K562 (cell line): Measurements from ENCODE around the gene PDCD6IP. TPM values are rescaled to one million over a fixed set of nuclear protein-coding genes. Genes with fewer than 3 reads are reported as not detected.
A peak's percentile ranks its signal among the peaks of the same experiment; 100 is the strongest.

Source experiments
- ATAC-seq: fragments of 200-7000 bp; cut with Tn5 transposase; 3 replicates; pipeline ENCODE4 v1.9.1; 2020; ENCODE audit warnings: moderate library complexity
- BruUV-seq: library from RNA; stranded (reverse); fragments of 400-500 nt; replicated peaks from 2 replicates; lab custom pipeline; 2021; lab: Mats Ljungman, UMichigan
- CTCF ChIA-PET: fragments of 300-600 bp; formaldehyde crosslinking; extraction: SDS; loops from one replicate; lab custom pipeline; 2021; ENCODE audit warnings: low intra/inter-chr PET ratio; lab: Yijun Ruan, JAX
- POLR2A ChIA-PET: fragments of 300-600, 350-650 bp; sonication (Branson Sonifier 250); formaldehyde crosslinking; extraction: SDS; loops from one replicate; lab custom pipeline; 2021; ENCODE audit warnings: antibody characterized with exemption, inconsistent platforms; lab: Yijun Ruan, JAX
- DNase-seq, 4 experiments: peaks; one replicate each; pipeline versions ENCODE4 v3.0.0 to v3.0.0-alpha.2; 2011 to 2018; ENCODE audit warnings: low spot score in 3 of 4, mixed read lengths in 3 of 4; ENCODE audit errors: extremely low read depth in 1 of 4
- FAIRE-seq: peaks from 2 replicates; lab custom pipeline; 2011; peaks lifted over from hg19 to GRCh38; lab: Jason Lieb, UNC
- H2AFZ ChIP-seq: 2 replicates; pipeline ENCODE4 v1.6.0; 2011; ENCODE audit warnings: low read depth, low read length, control low read depth, inconsistent platforms
- H3K27ac ChIP-seq: fragments of 200-600 bp; 3 replicates; pipeline ENCODE4 v1.8.0; 2011; ENCODE audit warnings: low read depth, mild to moderate bottlenecking, control low read depth, inconsistent platforms, low read length, moderate library complexity, mixed read lengths; ENCODE audit errors: extremely low read depth
- H3K27me3 ChIP-seq, 2 experiments: fragments of 300-600 bp in 1 of 2; 2 replicates in 1 of 2; 3 replicates in 1 of 2; pipeline versions ENCODE4 v1.6.0 to v1.8.0; 2011; ENCODE audit warnings: inconsistent platforms in 2 of 2, low read length in 2 of 2, mild to moderate bottlenecking in 1 of 2, mixed read lengths in 1 of 2, moderate library complexity in 1 of 2; ENCODE audit not compliant: control insufficient read depth in 2 of 2, insufficient read depth in 2 of 2
- H3K36me3 ChIP-seq: fragments of 300-600 bp; 3 replicates; pipeline ENCODE4 v1.8.0; 2011; ENCODE audit warnings: mild to moderate bottlenecking, low read length, inconsistent platforms; ENCODE audit not compliant: control insufficient read depth, insufficient read depth
- H3K4me1 ChIP-seq, 2 experiments: fragments of 200-600 bp in 1 of 2; replicated peaks in 1 of 2; 2 replicates in 1 of 2; 3 replicates in 1 of 2; pipeline versions ENCODE4 v1.5.1 to v1.8.0; 2011; ENCODE audit warnings: inconsistent platforms in 2 of 2, low read length in 2 of 2, mild to moderate bottlenecking in 1 of 2, mixed read lengths in 1 of 2, moderate library complexity in 1 of 2; ENCODE audit not compliant: control insufficient read depth in 2 of 2, insufficient read depth in 2 of 2
- H3K4me2 ChIP-seq: 2 replicates; pipeline ENCODE4 v1.6.1; 2011; ENCODE audit warnings: low read length, control low read depth, inconsistent platforms, mixed read lengths; ENCODE audit not compliant: insufficient read depth
- H3K4me3 ChIP-seq: fragments of 200-600 bp; sonication (generic), shearing (Covaris generic); 2 replicates; pipeline ENCODE4 v1.5.1; 2016; ENCODE audit warnings: control low read depth, inconsistent platforms
- H3K79me2 ChIP-seq: fragments of 200-600 bp; 3 replicates; pipeline ENCODE4 v1.8.0; 2011; ENCODE audit warnings: low read length, inconsistent platforms; ENCODE audit not compliant: control insufficient read depth, insufficient read depth
- H3K9ac ChIP-seq, 2 experiments: 2 replicates each; pipeline versions ENCODE4 v1.6.0 to v1.6.1; 2011; ENCODE audit warnings: low read depth in 2 of 2, low read length in 2 of 2, control low read depth in 1 of 2, inconsistent platforms in 1 of 2, mild to moderate bottlenecking in 1 of 2, mixed read lengths in 1 of 2; ENCODE audit not compliant: insufficient read depth in 1 of 2
- H3K9me1 ChIP-seq: one replicate; pipeline ENCODE4 v1.6.0; 2011; ENCODE audit warnings: inconsistent platforms, mild to moderate bottlenecking, low read length, moderate library complexity; ENCODE audit not compliant: control insufficient read depth, insufficient read depth
- H3K9me3 ChIP-seq: replicated peaks from 2 replicates; pipeline ENCODE4 v1.5.1; 2011; ENCODE audit warnings: low read depth, low read length, inconsistent platforms; ENCODE audit not compliant: control insufficient read depth, insufficient read depth
- H4K20me1 ChIP-seq: replicated peaks from 2 replicates; pipeline ENCODE4 v1.6.1; 2011; ENCODE audit warnings: low read length, inconsistent platforms, mixed read lengths; ENCODE audit not compliant: control insufficient read depth, insufficient read depth
- C11orf30 ChIP-seq: fragments of 450-650 bp; IDR thresholded peaks from 2 replicates; pipeline ENCODE4 v1.6.1; 2016; ENCODE audit warnings: low read depth, mild to moderate bottlenecking
- ZBTB33 ChIP-seq: sonication (generic); formaldehyde crosslinking; IDR thresholded peaks from 2 replicates; pipeline ENCODE4 v1.8.1; 2023; ENCODE audit warnings: mild to moderate bottlenecking, missing genetic modification reagents
- WGBS: fragments of 100-300 bp; shearing (Covaris generic); methylation state at CpG from one replicate; pipeline ENCODE4 v1.1.6; 2016; ENCODE audit warnings: low coverage, mixed read lengths; ENCODE audit not compliant: insufficient coverage; ENCODE audit errors: missing lambda C conversion rate; 5-methylcytosine and 5-hydroxymethylcytosine counted together
- in situ Hi-C: fragments of 300-500 bp; cut with MboI; formaldehyde crosslinking; loops from 4 replicates; pipeline ENCODE4 v1.15.0; 2018; ENCODE audit warnings: inconsistent platforms, mixed read lengths
- intact Hi-C: fragments of 100-400 bp; cut with micrococcal nuclease; formaldehyde crosslinking; loops from 2 replicates; pipeline ENCODE4 v1.14.2; 2022
- polyA plus RNA-seq, 8 experiments: library from polyadenylated mRNA; depleted of rRNA in 4 of 8; stranded (reverse) in 5 of 8; unstranded in 3 of 8; fragments of >200 nt; fragmentation: Nextera tagmentation in 2 of 8; fragmentation: Illumina TruSeq in 1 of 8; extraction: Ambion mirVana in 2 of 8; extraction: Trizol in 1 of 8; gene quantifications; 2 replicates each; pipeline versions ENCODE4 v1.2.1 to v1.2.3, GENCODE V29; 2011 to 2014; ENCODE audit warnings: inconsistent platforms in 1 of 8, missing spikeins in 1 of 8
- total RNA-seq, 7 experiments: library from RNA; depleted of rRNA in 6 of 7; stranded (reverse); fragments of >200 nt in 6 of 7; fragmentation: Illumina TruSeq in 2 of 7; extraction: Trizol in 2 of 7; gene quantifications; 2 replicates each; pipeline versions ENCODE4 v1.2.1 to v1.2.3, GENCODE V29; 2011 to 2021; ENCODE audit warnings: low replicate concordance in 1 of 7

PDCD6IP gene
- total and polyA plus RNA-seq, 9 of the 15 experiments (the other 6 are each of a cell fraction or from before 2014, with no cell fraction given): 40.2 to 302 (median 122) TPM

DNA sequence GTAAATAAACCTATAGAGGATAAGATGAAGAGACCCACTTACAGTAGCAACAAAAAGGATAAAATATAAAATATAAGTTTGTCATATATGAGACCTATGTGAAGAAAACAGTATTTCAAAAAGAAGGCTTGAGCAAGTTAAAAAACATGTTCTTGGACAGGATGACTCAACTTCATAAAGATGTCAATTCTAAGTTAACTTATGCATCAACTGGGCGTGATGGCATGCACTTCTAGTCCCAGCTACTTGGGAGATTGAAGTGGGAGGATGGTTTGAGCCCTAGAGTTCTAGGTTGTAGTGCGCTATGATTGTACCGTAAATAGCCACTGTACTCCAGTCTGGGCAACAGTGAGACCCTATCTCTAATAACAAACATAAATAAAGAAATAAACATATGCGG lies 59.7 kb downstream of the PDCD6IP start:
- 95% methylated on average over 4 of the region's 4 CpGs for WGBS
- Histone ChIP-seq H3K4me2 (no peak overlapping the region), H3K4me3 (no peak overlapping the region), H3K36me3 (peaks cover 68% of the 10 kb centered on the region), H3K4me1 (peaks cover 0 to 2% of the 10 kb centered on the region in 2 experiments; a peak in 2 of 5 replicates), H3K9ac (no peak overlapping the region), H4K20me1 (no peaks in the 10 kb centered on the region), H3K9me1 (no peaks in the 10 kb centered on the region), H3K27me3 (no peaks in the 10 kb centered on the region), H3K27ac (no peak overlapping the region), H2AFZ (no peak overlapping the region), H3K79me2 (no peaks in the 10 kb centered on the region), H3K9me3 (no peaks in the 10 kb centered on the region)
- no TSS peak for BruUV-seq
- ChIA-PET CTCF (no interaction called here), POLR2A (no interaction called here)
- in situ Hi-C loops (no loop called here), intact Hi-C loops (no loop called here)
- DNase-seq: no peak
- no peak for FAIRE-seq
- no peak for ATAC-seq
- peak; percentile 84; the same call in 1 of the 2 replicates for TF ChIP-seq ZBTB33 (CRISPR knock-in tag)
- no peak for TF ChIP-seq C11orf30
